Measurements from ENCODE around the gene TANK. TPM values are rescaled to one million over a fixed set of nuclear protein-coding genes. Genes with fewer than 3 reads are reported as not detected.

Gene TANK
- total and polyA plus RNA-seq, 2 of the 13 experiments (the other 11 are each of a cell fraction or from before 2014, with no cell fraction given), result 66.9 to 96.1 TPM

- no peak for TF ChIP-seq MTA1 (CRISPR knock-in tag; IDR thresholded peaks at IDR 0.05; ENCODE audit: borderline replicate concordance)
- TF ChIP-seq IRX3 (CRISPR knock-in tag; IDR thresholded peaks at IDR 0.05; ENCODE audit: borderline replicate concordance, low read depth), result no peak
- peak; percentile 90 for TF ChIP-seq RFX5 (IDR thresholded peaks at IDR 0.05; ENCODE audit: low read depth, low read length)
- peak; percentile 54; the same call in 1 of the 2 replicates for TF ChIP-seq ZNF775 (CRISPR knock-in tag; IDR thresholded peaks at IDR 0.05; ENCODE audit: borderline replicate concordance)
- TF ChIP-seq RFX3 (CRISPR knock-in tag; IDR thresholded peaks at IDR 0.05), result no peak
- TF ChIP-seq ZNF614 (CRISPR knock-in tag; IDR thresholded peaks at IDR 0.05; ENCODE audit: borderline replicate concordance), result peak; percentile 12; the same call in 1 of the 2 replicates
- TF ChIP-seq ZNF792 (CRISPR knock-in tag; IDR thresholded peaks at IDR 0.05), result no peak; the same call in 1 of the 2 replicates
- no peak for TF ChIP-seq THAP7 (CRISPR knock-in tag; IDR thresholded peaks at IDR 0.05)
- no peak for TF ChIP-seq ZNF784 (CRISPR knock-in tag; IDR thresholded peaks at IDR 0.05; ENCODE audit: borderline replicate concordance)
- TF ChIP-seq ZNF691 (CRISPR knock-in tag; IDR thresholded peaks at IDR 0.05; ENCODE audit: borderline replicate concordance, low read depth), result no peak; the same call in 1 of the 2 replicates
- TF ChIP-seq ATF7 (IDR thresholded peaks at IDR 0.05), result no peak
- TF ChIP-seq ATF7 (CRISPR knock-in tag; IDR thresholded peaks at IDR 0.05), result no peak
- no peak for TF ChIP-seq RNF2 (conservative IDR thresholded peaks at IDR 0.05; ENCODE audit: low read depth)
- TF ChIP-seq PHF5A (CRISPR knock-in tag; IDR thresholded peaks at IDR 0.05; ENCODE audit: low read depth, unreplicated experiment), result no peak
- no peak for TF ChIP-seq ONECUT2 (CRISPR knock-in tag; IDR thresholded peaks at IDR 0.05)
- TF ChIP-seq ZBTB20 (CRISPR knock-in tag; IDR thresholded peaks at IDR 0.05; ENCODE audit: borderline replicate concordance, low read depth), result peak; percentile 3; the same call in 1 of the 2 replicates
- peak; percentile 13; the same call in 1 of the 2 replicates for TF ChIP-seq TBX3 (IDR thresholded peaks at IDR 0.05; ENCODE audit: borderline replicate concordance)
- no peak for TF ChIP-seq ZBTB39 (CRISPR knock-in tag; IDR thresholded peaks at IDR 0.05)
- 0 out of 2 replicates have a peak, but pooled peaks have one; percentile 14 for TF ChIP-seq GMEB1 (CRISPR knock-in tag; IDR thresholded peaks at IDR 0.05; ENCODE audit: borderline replicate concordance)
- 0 out of 2 replicates have a peak, but pooled peaks have one; percentile 4 for TF ChIP-seq ZNF136 (CRISPR knock-in tag; IDR thresholded peaks at IDR 0.05; ENCODE audit: low read depth)
- no peak for TF ChIP-seq GMEB2 (CRISPR knock-in tag; IDR thresholded peaks at IDR 0.05; ENCODE audit: low read depth)
- TF ChIP-seq ATAD3A (CRISPR knock-in tag; IDR thresholded peaks at IDR 0.05), result no peak
Measured at GRCh38 chr2:161161074-161161706, 962 bp downstream of the TANK start (continued).

Data from HepG2 (cell line).